ENCODE results near the gene CASZ1. TPM values are rescaled to one million over a fixed set of nuclear protein-coding genes. Genes with fewer than 3 reads are reported as not detected.

CASZ1 gene
- total and polyA plus RNA-seq, 4 experiments from 2014 or later = 0.13 to 8.8 (median 4.7) TPM

GRCh38 chr1:10701145-10701544, 95.3 kb downstream of the CASZ1 start:
- Histone ChIP-seq H3K9me3 (ENCODE audit: control insufficient read depth in 1 of 2, low read length in 2 of 2) (no peaks in the 10 kb centered on the region), H3K36me3 (ENCODE audit: insufficient read depth, low read length) (no peaks in the 10 kb centered on the region), H3K27me3 (ENCODE audit: insufficient read depth, low read length) (no peaks in the 10 kb centered on the region), H3K4me1 (ENCODE audit: insufficient read depth, low read length) (no peaks in the 10 kb centered on the region), H3K27ac (ENCODE audit: low read depth, low read length) (no peak overlapping the region), H3K4me3 (ENCODE audit: low read length in 2 of 2) (no peak overlapping the region)
- DNase-seq = no peak
- peaks cover 0 to 6% (median 0%) of the 10 kb centered on the region in 4 donors for H3K4me1 Mint-ChIP-seq
- ChIA-PET CTCF (ENCODE audit: partially characterized antibody) (no interaction called here), POLR2A (ENCODE audit: partially characterized antibody) (no interaction called here)
- H3K36me3 Mint-ChIP-seq = no peaks in the 10 kb centered on the region
- no peak overlapping the region for H3K4me3 Mint-ChIP-seq
- intact Hi-C loops (cut with micrococcal nuclease) = no loop called here
- peak overlapping the region in 1 of 7 donors; percentile 23 for H3K27ac Mint-ChIP-seq
- no peaks in the 10 kb centered on the region for H3K9me3 Mint-ChIP-seq
- H3K27me3 Mint-ChIP-seq = no peaks in the 10 kb centered on the region

DNA sequence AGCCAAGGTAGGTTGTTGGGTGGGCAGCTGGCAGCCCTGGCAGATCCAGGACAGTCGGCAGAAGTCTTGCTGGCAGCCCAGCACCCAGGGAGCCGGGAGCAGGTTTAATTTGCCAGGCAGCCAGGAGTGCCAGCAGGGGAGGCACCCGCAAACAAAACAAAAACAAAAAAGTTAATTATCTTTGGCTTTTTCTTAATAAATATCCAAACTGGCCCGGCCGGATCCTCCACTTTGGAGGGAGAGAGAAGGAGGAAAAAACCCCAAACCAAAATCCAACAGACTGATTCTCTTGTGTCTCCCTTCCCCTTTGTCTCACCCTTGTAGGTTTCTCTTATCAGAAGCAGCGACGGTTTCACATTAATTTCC, 97.0 kb downstream of the CASZ1 start:
- H3K9me3 Mint-ChIP-seq = no peaks in the 10 kb centered on the region
- intact Hi-C loops (cut with micrococcal nuclease) = loop anchor here (10.0 kb wide), 1 partner anchor 215 kb away; no protein-coding TSS in a partner anchor
- H3K27me3 Mint-ChIP-seq = peaks cover 0 to 1% of the 10 kb centered on the region in 2 donors
- H3K4me1 Mint-ChIP-seq = peaks cover 0 to 16% (median under 1%) of the 10 kb centered on the region in 4 donors
- no peak for DNase-seq
- H3K4me1 ChIP-seq (ENCODE audit: insufficient read depth, low read length) = no peaks in the 10 kb centered on the region
- no peak overlapping the region for H3K4me3 Mint-ChIP-seq
- no peak overlapping the region for H3K4me3 ChIP-seq (ENCODE audit: low read length in 2 of 2)
- ChIA-PET POLR2A (ENCODE audit: partially characterized antibody) (no interaction called here), CTCF (ENCODE audit: partially characterized antibody) (no interaction called here)
- H3K36me3 ChIP-seq (ENCODE audit: insufficient read depth, low read length) = no peaks in the 10 kb centered on the region
- no peaks in the 10 kb centered on the region for H3K9me3 ChIP-seq (ENCODE audit: control insufficient read depth in 1 of 2, low read length in 2 of 2)
- peak overlapping the region in 1 of 7 donors; percentile 72 for H3K27ac Mint-ChIP-seq
- H3K36me3 Mint-ChIP-seq = peaks cover 0 to 3% of the 10 kb centered on the region in 2 donors
- no peaks in the 10 kb centered on the region for H3K27me3 ChIP-seq (ENCODE audit: insufficient read depth, low read length)
- no peak overlapping the region for H3K27ac ChIP-seq (ENCODE audit: low read depth, low read length)

- Histone ChIP-seq H3K36me3 (ENCODE audit: insufficient read depth, low read length) (no peaks in the 10 kb centered on the region), H3K27me3 (ENCODE audit: insufficient read depth, low read length) (no peaks in the 10 kb centered on the region), H3K27ac (ENCODE audit: low read depth, low read length) (no peak overlapping the region), H3K4me1 (ENCODE audit: insufficient read depth, low read length) (no peaks in the 10 kb centered on the region), H3K9me3 (ENCODE audit: control insufficient read depth in 1 of 2, low read length in 2 of 2) (no peaks in the 10 kb centered on the region), H3K4me3 (ENCODE audit: low read length in 2 of 2) (no peak overlapping the region)
- DNase-seq = no peak
- H3K36me3 Mint-ChIP-seq = peaks cover 0 to 4% of the 10 kb centered on the region in 2 donors
- no peak overlapping the region for H3K27ac Mint-ChIP-seq
- H3K27me3 Mint-ChIP-seq = peaks cover 0 to 1% of the 10 kb centered on the region in 2 donors
- ChIA-PET POLR2A (ENCODE audit: partially characterized antibody) (no interaction called here), CTCF (ENCODE audit: partially characterized antibody) (no interaction called here)
- no peaks in the 10 kb centered on the region for H3K9me3 Mint-ChIP-seq
- no peak overlapping the region for H3K4me3 Mint-ChIP-seq
- intact Hi-C loops (cut with micrococcal nuclease) = loop anchor here (10.0 kb wide), 1 partner anchor 216 kb away; no protein-coding TSS in a partner anchor
- H3K4me1 Mint-ChIP-seq = peaks cover 0 to 16% (median under 1%) of the 10 kb centered on the region in 4 donors
These were observed 97.5 kb downstream of the CASZ1 start for GRCh38 chr1:10698726-10699469.

DNA sequence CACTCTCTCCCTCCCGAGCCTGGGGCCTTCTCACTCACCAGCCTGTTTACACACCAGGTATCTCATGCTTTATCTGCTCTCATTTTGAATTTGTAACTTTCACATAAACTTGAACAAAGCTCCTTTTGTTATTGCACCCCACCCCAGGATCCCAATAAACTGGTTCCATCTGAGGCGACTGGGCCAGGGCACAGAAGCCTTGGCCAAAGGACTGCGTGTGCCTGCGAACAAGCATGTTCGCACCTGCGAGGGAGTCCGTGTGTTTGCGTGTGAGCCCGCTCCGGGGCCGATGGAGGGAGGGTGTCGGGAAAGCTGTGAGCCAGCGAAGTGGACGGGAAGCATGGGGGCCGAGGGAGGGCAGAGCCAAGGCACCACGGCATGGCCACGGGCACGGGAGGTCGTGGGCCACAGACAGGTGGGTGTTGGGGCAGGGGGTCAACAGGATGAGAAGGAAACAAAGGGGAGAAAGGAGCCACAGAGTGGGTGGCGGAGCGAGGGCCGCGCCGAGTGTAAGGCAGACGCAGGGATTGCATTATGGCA, 98.8 kb downstream of the CASZ1 start:
- POLR2A ChIA-PET (ENCODE audit: partially characterized antibody) = no interaction called here
- peaks cover 5 to 26% (median 8%) of the 10 kb centered on the region in 4 donors for H3K4me1 Mint-ChIP-seq
- no peak for DNase-seq
- H3K4me3 Mint-ChIP-seq = peak overlapping the region in 2 of 8 donors; percentile 13 to 62
- CTCF ChIA-PET (ENCODE audit: partially characterized antibody) = no interaction called here
- Histone ChIP-seq H3K4me1 (ENCODE audit: insufficient read depth, low read length) (peaks cover 8% of the 10 kb centered on the region), H3K4me3 (ENCODE audit: low read length in 2 of 2) (no peak overlapping the region), H3K27ac (ENCODE audit: low read depth, low read length) (no peak overlapping the region), H3K9me3 (ENCODE audit: control insufficient read depth in 1 of 2, low read length in 2 of 2) (no peaks in the 10 kb centered on the region), H3K36me3 (ENCODE audit: insufficient read depth, low read length) (no peaks in the 10 kb centered on the region), H3K27me3 (ENCODE audit: insufficient read depth, low read length) (no peaks in the 10 kb centered on the region)
- no peaks in the 10 kb centered on the region for H3K9me3 Mint-ChIP-seq
- intact Hi-C loops (cut with micrococcal nuclease) = loop anchor here (10.0 kb wide), 1 partner anchor 217 kb away; no protein-coding TSS in a partner anchor
- peaks cover 0 to 9% of the 10 kb centered on the region in 2 donors for H3K36me3 Mint-ChIP-seq
- H3K27me3 Mint-ChIP-seq = peaks cover 0 to 1% of the 10 kb centered on the region in 2 donors
- H3K27ac Mint-ChIP-seq = no peak overlapping the region

DNA sequence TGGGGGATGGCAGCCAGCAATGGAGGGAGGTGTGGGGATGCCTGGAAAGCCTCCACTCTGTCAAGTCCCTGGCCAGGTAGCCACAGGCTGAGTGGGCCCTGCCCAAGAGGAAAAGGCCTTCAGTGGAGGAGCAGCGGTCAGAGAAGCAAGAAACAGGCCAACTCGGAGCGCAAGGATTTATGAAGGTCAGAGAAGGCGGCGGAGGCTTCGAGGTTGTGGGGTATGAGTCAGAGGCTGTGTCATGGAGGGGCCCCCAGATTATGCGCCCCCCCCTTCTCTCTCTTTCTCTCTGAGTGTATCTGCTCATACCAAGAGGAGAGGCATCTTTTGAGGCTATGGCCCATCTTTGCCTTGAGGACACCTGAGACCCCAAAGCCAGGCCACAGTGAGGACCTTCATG, 99.5 kb downstream of the CASZ1 start:
- intact Hi-C loops (cut with micrococcal nuclease) = loop anchor here (10.0 kb wide), 1 partner anchor 218 kb away; no protein-coding TSS in a partner anchor
- DNase-seq = no peak
- Histone ChIP-seq H3K36me3 (ENCODE audit: insufficient read depth, low read length) (no peaks in the 10 kb centered on the region), H3K4me3 (ENCODE audit: low read length in 2 of 2) (no peak overlapping the region), H3K27me3 (ENCODE audit: insufficient read depth, low read length) (no peaks in the 10 kb centered on the region), H3K4me1 (ENCODE audit: insufficient read depth, low read length) (peaks cover 15% of the 10 kb centered on the region), H3K27ac (ENCODE audit: low read depth, low read length) (no peak overlapping the region), H3K9me3 (ENCODE audit: control insufficient read depth in 1 of 2, low read length in 2 of 2) (no peaks in the 10 kb centered on the region)
- CTCF ChIA-PET (ENCODE audit: partially characterized antibody) = no interaction called here
- H3K27ac Mint-ChIP-seq = peak overlapping the region in 2 of 7 donors; percentile 19 to 94
- H3K36me3 Mint-ChIP-seq = peaks cover 0 to 12% of the 10 kb centered on the region in 2 donors
- H3K4me1 Mint-ChIP-seq = peaks cover 10 to 33% (median 14%) of the 10 kb centered on the region in 4 donors
- POLR2A ChIA-PET (ENCODE audit: partially characterized antibody) = no interaction called here
- peaks cover 0 to 1% of the 10 kb centered on the region in 2 donors for H3K27me3 Mint-ChIP-seq
- peak overlapping the region in 1 of 8 donors; percentile 58 for H3K4me3 Mint-ChIP-seq
- no peaks in the 10 kb centered on the region for H3K9me3 Mint-ChIP-seq

DNA sequence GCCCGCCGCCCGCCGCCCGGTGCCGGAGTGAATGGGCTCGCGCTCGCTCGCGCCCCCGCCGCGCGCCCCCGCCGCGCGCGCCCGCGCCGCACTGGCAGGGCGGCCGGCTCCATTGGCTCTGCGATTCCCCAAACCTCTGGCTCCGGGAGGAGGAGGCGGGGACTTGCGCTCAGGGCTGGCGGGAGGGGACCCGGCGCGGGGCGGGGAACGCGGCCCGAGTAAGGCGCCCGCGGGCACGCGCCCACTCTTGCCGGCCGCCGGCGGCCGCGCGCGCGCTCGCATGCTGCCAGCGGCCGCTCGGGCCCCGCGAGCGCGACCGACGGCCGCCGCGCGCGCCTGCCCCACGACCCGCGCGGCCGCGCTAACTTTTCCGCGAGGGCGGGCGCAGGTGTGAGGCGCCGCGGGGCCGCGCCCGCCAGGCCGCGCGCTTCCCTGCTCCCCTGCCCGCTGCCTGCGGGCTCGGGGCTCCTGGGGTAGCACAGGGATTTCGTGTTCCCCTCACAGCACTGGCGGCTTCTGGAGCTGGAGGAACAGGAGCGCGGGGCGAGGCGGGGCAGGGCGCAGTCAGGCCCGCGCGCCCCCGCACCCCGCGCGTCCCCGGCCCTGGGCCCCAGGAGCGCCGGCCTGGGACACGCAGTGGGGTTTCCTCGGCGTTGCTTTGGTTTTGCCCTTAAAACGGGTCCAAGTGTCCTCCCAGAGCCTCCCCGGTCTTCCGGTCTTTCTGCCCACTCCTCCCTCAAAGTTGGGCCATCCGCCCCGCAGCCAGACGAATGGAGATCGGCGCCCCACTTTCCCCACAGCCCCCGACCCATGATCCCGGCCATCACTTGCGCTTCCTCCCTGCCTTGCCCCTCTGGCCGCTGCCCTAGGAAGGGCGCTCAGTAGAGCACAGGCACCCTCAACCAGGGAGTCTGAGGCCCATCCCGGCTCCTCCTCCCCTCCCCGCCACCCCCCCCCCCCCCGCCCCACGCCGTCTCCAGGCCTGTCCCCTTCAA, 101.5 kb downstream of the CASZ1 start:
- CTCF ChIA-PET (ENCODE audit: partially characterized antibody) = no interaction called here
- Mint-ChIP-seq H3K36me3 (peaks cover 0 to 12% of the 10 kb centered on the region in 2 donors), H3K4me3 (peak overlapping the region; percentile 76 to 92 (median 84)), H3K4me1 (peaks cover 10 to 33% (median 17%) of the 10 kb centered on the region in 4 donors), H3K9me3 (no peaks in the 10 kb centered on the region), H3K27me3 (peaks cover 0 to 1% of the 10 kb centered on the region in 2 donors), H3K27ac (peak overlapping the region in 6 of 7 donors; percentile 62 to 96 (median 84))
- H3K4me1 ChIP-seq (ENCODE audit: insufficient read depth, low read length) = peaks cover 21% of the 10 kb centered on the region
- H3K27me3 ChIP-seq (ENCODE audit: insufficient read depth, low read length) = no peaks in the 10 kb centered on the region
- peak overlapping the region; percentile 22 for H3K27ac ChIP-seq (ENCODE audit: low read depth, low read length)
- intact Hi-C loops (cut with micrococcal nuclease) = loop anchor here (10.0 kb wide), 1 partner anchor 220 kb away; no protein-coding TSS in a partner anchor
- H3K4me3 ChIP-seq (ENCODE audit: low read length in 2 of 2) = peak overlapping the region in 1 of 2 donors; percentile 41
- DNase-seq = peak; percentile 74 to 86 (median 81)
- POLR2A ChIA-PET (ENCODE audit: partially characterized antibody) = no interaction called here
- H3K9me3 ChIP-seq (ENCODE audit: control insufficient read depth in 1 of 2, low read length in 2 of 2) = no peaks in the 10 kb centered on the region
- H3K36me3 ChIP-seq (ENCODE audit: insufficient read depth, low read length) = no peaks in the 10 kb centered on the region
